Peyer's patch (tissue), 4 donors: Measurements from ENCODE around the gene LHFPL4.

Source experiments
- POLR2A ChIP-seq, 2 donors: fragments of 450-650 bp; IDR thresholded peaks; one replicate each; pipeline ENCODE4 v1.5.1; 2017; ENCODE audit warnings: antibody characterized with exemption in 2 of 2, mild to moderate bottlenecking in 2 of 2, moderate library complexity in 2 of 2
- TF ChIP-seq, protein P1 (sequence below), 6 experiments: fragments of 450-650 bp in 4 of 6; fragments of 200-600 bp in 2 of 6; sonication (generic) in 1 of 6; IDR thresholded peaks; one replicate each; pipeline ENCODE4 v1.5.1; 2017 to 2019; ENCODE audit warnings: antibody characterized with exemption in 6 of 6, mild to moderate bottlenecking in 3 of 6, moderate library complexity in 1 of 6

GRCh38 chr3:9583371-9583770 lies 29.7 kb upstream of the LHFPL4 start:
- TF ChIP-seq, protein P1, sequence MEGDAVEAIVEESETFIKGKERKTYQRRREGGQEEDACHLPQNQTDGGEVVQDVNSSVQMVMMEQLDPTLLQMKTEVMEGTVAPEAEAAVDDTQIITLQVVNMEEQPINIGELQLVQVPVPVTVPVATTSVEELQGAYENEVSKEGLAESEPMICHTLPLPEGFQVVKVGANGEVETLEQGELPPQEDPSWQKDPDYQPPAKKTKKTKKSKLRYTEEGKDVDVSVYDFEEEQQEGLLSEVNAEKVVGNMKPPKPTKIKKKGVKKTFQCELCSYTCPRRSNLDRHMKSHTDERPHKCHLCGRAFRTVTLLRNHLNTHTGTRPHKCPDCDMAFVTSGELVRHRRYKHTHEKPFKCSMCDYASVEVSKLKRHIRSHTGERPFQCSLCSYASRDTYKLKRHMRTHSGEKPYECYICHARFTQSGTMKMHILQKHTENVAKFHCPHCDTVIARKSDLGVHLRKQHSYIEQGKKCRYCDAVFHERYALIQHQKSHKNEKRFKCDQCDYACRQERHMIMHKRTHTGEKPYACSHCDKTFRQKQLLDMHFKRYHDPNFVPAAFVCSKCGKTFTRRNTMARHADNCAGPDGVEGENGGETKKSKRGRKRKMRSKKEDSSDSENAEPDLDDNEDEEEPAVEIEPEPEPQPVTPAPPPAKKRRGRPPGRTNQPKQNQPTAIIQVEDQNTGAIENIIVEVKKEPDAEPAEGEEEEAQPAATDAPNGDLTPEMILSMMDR (IDR thresholded peaks at IDR 0.05): no peak
- no peak for TF ChIP-seq POLR2A (IDR thresholded peaks at IDR 0.05)
